ENCODE results near the gene CDK14. TPM values are rescaled to one million over a fixed set of nuclear protein-coding genes. Genes with fewer than 3 reads are reported as not detected.
"Not testable (repeated sequence)": the region's sequence is repeated elsewhere in the genome, so short reads cannot be mapped to it uniquely, and the experiment has no call there.

Gene CDK14
- total RNA-seq, 8 experiments from 2014 or later, result 9.9 to 50.5 (median 13.3) TPM

DNA sequence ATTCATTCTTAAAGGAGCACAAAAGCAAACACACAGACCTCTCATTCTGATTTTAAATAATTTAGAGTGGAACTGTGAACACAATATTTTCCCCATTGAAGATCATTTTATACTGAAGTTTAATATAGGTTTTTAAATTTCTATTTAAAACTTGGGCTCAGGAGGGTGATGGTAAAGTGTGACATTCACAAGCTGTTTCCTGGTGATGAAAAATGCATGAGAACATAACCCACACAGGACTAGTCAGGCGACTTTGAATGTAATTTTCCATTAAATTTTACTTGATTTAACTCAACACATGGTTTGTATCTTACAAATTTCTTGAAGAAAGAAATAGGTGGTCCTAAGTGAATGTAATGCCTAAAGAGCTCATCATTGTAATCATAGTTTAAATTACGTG, 143.6 kb downstream of the CDK14 start:
- WGBS, 10 experiments, result 71 to 100% (median 84%) methylated on average over 1 to 2 of the region's 2 CpGs; no CpG with 5 or more reads in 1 of the 10 experiments
- Histone ChIP-seq H3K4me1 (replicated peaks in 1 of 2) (no peaks in the 10 kb centered on the region), H3K4me3 (no peak overlapping the region), H3K27ac (no peak overlapping the region)
- in situ Hi-C loops (cut with MboI; ENCODE audit: low pct_unique_long_range_greater_than_20kb in 2 of 9, low sequenced_read_pairs in 9 of 9, unreplicated experiment in 9 of 9), result no loop called here
- ATAC-seq (replicated peaks in 6 of 8), result no peak

DNA sequence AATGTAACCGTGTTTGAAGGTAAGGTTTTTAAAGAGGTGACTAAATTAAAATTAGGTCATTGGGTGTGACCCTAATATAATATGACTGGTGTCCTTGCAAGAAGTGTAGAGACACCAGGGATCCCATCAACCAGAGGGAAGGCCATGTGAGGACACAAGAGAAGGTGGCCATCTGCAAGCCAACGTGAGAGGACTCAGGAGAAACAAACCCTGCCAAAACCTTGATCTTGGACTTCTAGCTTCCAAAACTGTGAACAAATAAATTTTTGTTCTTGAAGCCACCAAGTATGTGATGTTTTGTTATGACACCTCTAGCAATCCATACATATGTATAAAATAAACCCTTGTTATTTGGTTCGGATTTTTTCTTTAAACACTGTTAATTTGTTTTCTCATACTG, 144.3 kb downstream of the CDK14 start:
- Histone ChIP-seq H3K4me3 (no peak overlapping the region), H3K4me1 (replicated peaks in 1 of 2) (no peaks in the 10 kb centered on the region), H3K27ac (no peak overlapping the region)
- ATAC-seq (replicated peaks in 6 of 8), result no peak
- 71 to 100% (median 100%) methylated on average over 1 to 3 of the region's 3 CpGs; no CpG with 5 or more reads in 2 of the 10 experiments for WGBS, 10 experiments
- in situ Hi-C loops (cut with MboI; ENCODE audit: low pct_unique_long_range_greater_than_20kb in 2 of 9, low sequenced_read_pairs in 9 of 9, unreplicated experiment in 9 of 9), result no loop called here

DNA sequence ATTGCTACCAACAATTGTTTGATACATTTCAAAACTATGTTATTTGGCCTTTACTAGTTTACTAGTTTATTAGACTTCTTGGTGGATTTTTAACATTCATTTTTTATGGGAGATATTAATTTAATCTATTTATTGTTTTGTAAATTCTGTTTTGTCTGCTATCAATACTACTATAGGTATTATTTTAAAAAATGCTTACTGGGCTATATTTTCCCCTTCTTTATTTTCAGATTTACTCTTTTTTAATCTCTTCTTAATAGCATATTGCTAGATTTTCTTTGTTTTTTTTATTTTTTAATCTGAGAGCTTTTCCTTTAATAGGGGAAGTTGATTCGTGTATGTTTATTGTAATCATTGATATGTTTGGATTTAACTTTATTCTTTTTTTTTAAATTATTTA, 147.5 kb downstream of the CDK14 start:
- Histone ChIP-seq H3K4me3 (no peak overlapping the region), H3K27ac (no peak overlapping the region), H3K4me1 (replicated peaks in 1 of 2) (no peaks in the 10 kb centered on the region)
- ATAC-seq (replicated peaks in 6 of 8), result no peak
- WGBS, 10 experiments, result 0 to 93% (median 50%) methylated on average over 1 of the region's 1 CpG; no CpG with 5 or more reads in 1 of the 10 experiments
- in situ Hi-C loops (cut with MboI; ENCODE audit: low pct_unique_long_range_greater_than_20kb in 2 of 9, low sequenced_read_pairs in 9 of 9, unreplicated experiment in 9 of 9), result no loop called here

DNA sequence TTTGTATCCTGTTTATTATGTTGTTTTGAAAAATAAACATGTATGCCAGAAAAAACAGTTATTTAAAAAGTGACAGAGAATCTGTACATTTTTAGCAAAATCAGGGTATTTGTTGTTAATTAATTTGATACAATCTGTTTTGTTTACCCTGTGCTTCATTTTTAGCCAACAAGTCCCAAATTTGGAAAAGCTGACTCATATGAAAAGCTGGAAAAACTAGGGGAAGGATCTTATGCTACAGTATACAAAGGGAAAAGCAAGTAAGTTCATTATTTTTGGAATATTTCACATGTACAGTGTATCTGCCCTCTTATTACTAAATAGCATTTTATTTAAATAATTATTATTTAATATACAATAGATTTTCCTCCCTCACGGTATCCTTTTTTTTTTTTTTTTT, 151.4 kb downstream of the CDK14 start:
- in situ Hi-C loops (cut with MboI; ENCODE audit: low pct_unique_long_range_greater_than_20kb in 2 of 9, low sequenced_read_pairs in 9 of 9, unreplicated experiment in 9 of 9), result no loop called here
- WGBS, 10 experiments, result 50 to 100% (median 72%) methylated on average over 1 of the region's 1 CpG
- no peaks in the 10 kb centered on the region for H3K4me1 ChIP-seq (replicated peaks in 1 of 2)
- ATAC-seq (replicated peaks in 6 of 8), result no peak
- H3K4me3 ChIP-seq, result no peak overlapping the region
- no peak overlapping the region for H3K27ac ChIP-seq

DNA sequence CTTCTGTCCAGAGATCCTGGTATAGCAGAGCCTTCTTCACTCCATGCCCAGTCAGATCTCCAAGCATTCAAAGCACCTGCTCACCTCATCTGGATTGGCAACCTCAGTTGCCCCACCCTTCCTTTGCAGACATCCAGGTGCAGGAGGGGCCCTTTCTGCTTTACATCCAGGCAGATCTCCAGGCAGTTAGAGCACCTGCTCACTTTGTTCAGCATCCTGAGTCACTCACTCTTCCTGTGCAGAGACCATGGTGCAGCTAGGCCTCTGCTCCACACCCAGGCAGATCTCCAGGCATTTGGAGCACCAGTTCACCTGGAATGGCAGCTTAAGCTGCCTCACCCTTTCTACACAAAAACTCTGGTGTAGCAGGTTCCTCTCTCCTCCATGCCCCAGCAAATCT, 153.1 kb downstream of the CDK14 start:
- Histone ChIP-seq H3K27ac (no peak overlapping the region), H3K4me3 (no peak overlapping the region), H3K4me1 (replicated peaks in 1 of 2) (no peaks in the 10 kb centered on the region)
- ATAC-seq (replicated peaks in 6 of 8), result no peak
- in situ Hi-C loops (cut with MboI; ENCODE audit: low pct_unique_long_range_greater_than_20kb in 2 of 9, low sequenced_read_pairs in 9 of 9, unreplicated experiment in 9 of 9), result no loop called here

- WGBS, 10 experiments, result 40 to 80% (median 43%) methylated on average over 1 of the region's 1 CpG; no CpG with 5 or more reads in 6 of the 10 experiments
- ATAC-seq (replicated peaks in 6 of 8), result peak in 4 of 8 experiments; percentile 65 to 86 (median 69)
- Histone ChIP-seq H3K4me3 (no peak overlapping the region), H3K27ac (no peak overlapping the region), H3K4me1 (replicated peaks in 1 of 2) (no peaks in the 10 kb centered on the region)
- in situ Hi-C loops (cut with MboI; ENCODE audit: low pct_unique_long_range_greater_than_20kb in 2 of 9, low sequenced_read_pairs in 9 of 9, unreplicated experiment in 9 of 9), result no loop called here
Observed at GRCh38 chr7:90749774-90750173, 153.7 kb downstream of the CDK14 start.

- no peak overlapping the region for H3K27ac ChIP-seq
- 80 to 100% (median 100%) methylated on average over 1 of the region's 1 CpG; no CpG with 5 or more reads in 1 of the 10 experiments for WGBS, 10 experiments
- in situ Hi-C loops (cut with MboI; ENCODE audit: low pct_unique_long_range_greater_than_20kb in 2 of 9, low sequenced_read_pairs in 9 of 9, unreplicated experiment in 9 of 9), result no loop called here
- no peak overlapping the region for H3K4me3 ChIP-seq
- no peaks in the 10 kb centered on the region for H3K4me1 ChIP-seq (replicated peaks in 1 of 2)
- ATAC-seq (replicated peaks in 6 of 8), result no peak
Observed at GRCh38 chr7:90751595-90751994, 155.5 kb downstream of the CDK14 start.

- Histone ChIP-seq H3K4me1 (replicated peaks in 1 of 2) (no peaks in the 10 kb centered on the region), H3K27ac (no peak overlapping the region), H3K4me3 (no peak overlapping the region)
- ATAC-seq (replicated peaks in 6 of 8), result no peak
- in situ Hi-C loops (cut with MboI; ENCODE audit: low pct_unique_long_range_greater_than_20kb in 2 of 9, low sequenced_read_pairs in 9 of 9, unreplicated experiment in 9 of 9), result no loop called here
- 60 to 100% (median 100%) methylated on average over 1 of the region's 1 CpG; no CpG with 5 or more reads in 4 of the 10 experiments for WGBS, 10 experiments
Observed at GRCh38 chr7:90752051-90752450, 155.9 kb downstream of the CDK14 start.

DNA sequence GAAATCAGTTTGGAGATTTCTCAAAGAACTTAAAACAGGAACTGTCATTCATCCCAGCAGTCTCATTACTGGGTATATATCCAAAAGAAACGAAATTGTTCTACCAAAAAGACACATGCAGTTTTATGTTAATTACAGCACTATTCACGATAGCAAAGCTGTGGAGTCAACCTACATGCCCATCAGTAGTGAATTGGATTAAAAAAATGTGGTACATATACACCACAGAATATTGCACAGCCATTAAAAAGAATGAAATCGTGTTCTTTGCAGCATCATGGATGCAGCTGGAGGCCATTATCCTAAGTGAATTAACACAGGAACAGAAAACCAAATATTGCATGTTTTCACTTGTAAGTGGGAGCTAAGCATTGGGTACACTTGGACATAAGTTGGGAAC, 158.9 kb downstream of the CDK14 start:
- 20 to 100% (median 87%) methylated on average over 1 to 3 of the region's 3 CpGs for WGBS, 10 experiments
- no peak overlapping the region for H3K4me3 ChIP-seq
- peaks cover 0 to 1% of the 10 kb centered on the region in 2 donors for H3K4me1 ChIP-seq (replicated peaks in 1 of 2)
- ATAC-seq (replicated peaks in 6 of 8), result no peak
- H3K27ac ChIP-seq, result no peak overlapping the region
- in situ Hi-C loops (cut with MboI; ENCODE audit: low pct_unique_long_range_greater_than_20kb in 2 of 9, low sequenced_read_pairs in 9 of 9, unreplicated experiment in 9 of 9), result no loop called here

DNA sequence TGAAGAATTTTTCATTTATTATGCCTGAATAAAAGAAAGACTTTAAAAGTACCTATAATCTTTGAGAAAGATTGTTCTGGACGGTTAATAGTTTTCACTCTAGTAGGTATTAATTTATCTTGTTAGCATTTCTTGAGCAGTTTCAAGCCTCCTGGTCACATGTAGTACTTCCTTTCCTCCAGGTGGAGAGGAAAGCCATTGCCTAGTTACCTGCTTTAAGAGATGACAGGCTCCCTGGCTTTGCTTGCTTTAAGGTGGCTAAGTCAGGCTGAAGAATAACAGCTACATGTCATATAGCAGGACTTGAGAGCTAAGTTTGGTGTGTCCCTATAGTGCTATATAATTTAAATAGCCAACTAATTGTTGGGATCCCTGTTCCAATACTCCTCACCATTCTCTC, 160.2 kb downstream of the CDK14 start:
- 92 to 100% (median 100%) methylated on average over 1 of the region's 1 CpG; no CpG with 5 or more reads in 1 of the 10 experiments for WGBS, 10 experiments
- ATAC-seq (replicated peaks in 6 of 8), result no peak
- in situ Hi-C loops (cut with MboI; ENCODE audit: low pct_unique_long_range_greater_than_20kb in 2 of 9, low sequenced_read_pairs in 9 of 9, unreplicated experiment in 9 of 9), result no loop called here
- H3K4me1 ChIP-seq (replicated peaks in 1 of 2), result peaks cover 0 to 4% of the 10 kb centered on the region in 2 donors
- H3K4me3 ChIP-seq, result no peak overlapping the region
- no peak overlapping the region for H3K27ac ChIP-seq

- H3K27ac ChIP-seq; H3K4me3 ChIP-seq; in situ Hi-C loops (cut with MboI; ENCODE audit: low pct_unique_long_range_greater_than_20kb in 2 of 9, low sequenced_read_pairs in 9 of 9, unreplicated experiment in 9 of 9); H3K4me1 ChIP-seq (replicated peaks in 1 of 2): not testable (repeated sequence)
- ATAC-seq (replicated peaks in 6 of 8), result peak in 1 of 8 experiments; percentile 15
- 50 to 100% (median 89%) methylated on average over 2 to 7 of the region's 9 CpGs; no CpG with 5 or more reads in 2 of the 10 experiments for WGBS, 10 experiments
Observed at GRCh38 chr7:90757565-90757950, 161.4 kb downstream of the CDK14 start.

DNA sequence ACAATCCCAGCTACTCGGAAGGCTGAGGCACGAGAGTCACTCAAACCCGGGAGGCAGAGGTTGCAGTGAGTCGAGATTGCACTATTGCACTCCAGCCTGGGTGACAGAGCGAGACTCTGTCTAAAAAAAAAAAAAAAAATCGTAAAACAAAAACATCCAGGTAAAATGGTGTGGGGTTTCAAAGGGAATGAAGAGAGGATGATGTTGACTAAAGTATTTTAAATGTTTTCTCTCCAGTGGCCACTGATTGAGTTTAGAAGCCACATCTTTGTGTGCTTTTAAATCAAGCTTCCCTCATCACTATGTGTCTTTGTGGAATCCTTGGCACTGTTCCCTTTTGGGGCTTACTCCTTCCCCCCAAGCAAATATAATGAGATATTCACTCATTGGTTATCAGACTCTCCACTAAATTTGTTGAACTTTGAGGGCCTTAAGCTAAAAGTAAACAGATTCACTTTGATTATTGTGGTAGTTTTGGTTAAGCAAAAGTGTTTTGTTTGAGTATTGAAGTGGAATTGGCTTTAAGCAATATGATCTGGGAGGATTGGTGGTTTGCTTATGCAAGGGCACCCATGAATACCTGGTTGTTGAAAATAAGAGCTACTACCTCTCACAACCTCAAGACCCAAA, 162.9 kb downstream of the CDK14 start:
- in situ Hi-C loops (cut with MboI; ENCODE audit: low pct_unique_long_range_greater_than_20kb in 2 of 9, low sequenced_read_pairs in 9 of 9, unreplicated experiment in 9 of 9), result no loop called here
- no peak overlapping the region for H3K27ac ChIP-seq
- H3K4me3 ChIP-seq, result no peak overlapping the region
- ATAC-seq (replicated peaks in 6 of 8), result no peak
- WGBS, 10 experiments, result 57 to 94% (median 80%) methylated on average over 1 to 6 of the region's 6 CpGs; no CpG with 5 or more reads in 1 of the 10 experiments
- peaks cover 0 to 4% of the 10 kb centered on the region in 2 donors for H3K4me1 ChIP-seq (replicated peaks in 1 of 2)

- H3K27ac ChIP-seq, result no peak overlapping the region
- peaks cover 0 to 4% of the 10 kb centered on the region in 2 donors for H3K4me1 ChIP-seq (replicated peaks in 1 of 2)
- H3K4me3 ChIP-seq, result no peak overlapping the region
- in situ Hi-C loops (cut with MboI; ENCODE audit: low pct_unique_long_range_greater_than_20kb in 2 of 9, low sequenced_read_pairs in 9 of 9, unreplicated experiment in 9 of 9), result no loop called here
- no peak for ATAC-seq (replicated peaks in 6 of 8)
Observed at GRCh38 chr7:90759710-90760109, 163.6 kb downstream of the CDK14 start.

GRCh38 chr7:90760892-90761291, 164.8 kb downstream of the CDK14 start:
- Histone ChIP-seq H3K4me3 (no peak overlapping the region), H3K27ac (no peak overlapping the region), H3K4me1 (replicated peaks in 1 of 2) (peaks cover 0 to 4% of the 10 kb centered on the region in 2 donors)
- 59 to 97% (median 88%) methylated on average over 1 to 3 of the region's 3 CpGs; no CpG with 5 or more reads in 1 of the 10 experiments for WGBS, 10 experiments
- in situ Hi-C loops (cut with MboI; ENCODE audit: low pct_unique_long_range_greater_than_20kb in 2 of 9, low sequenced_read_pairs in 9 of 9, unreplicated experiment in 9 of 9), result no loop called here
- no peak for ATAC-seq (replicated peaks in 6 of 8)

All from motor neuron (in vitro differentiated cells).